GM23338 (cell line): Measurements from ENCODE around the gene LMBR1. TPM values are rescaled to one million over a fixed set of nuclear protein-coding genes. Genes with fewer than 3 reads are reported as not detected.

ENCODE experiments used
- ATAC-seq: fragments of 200-7000 bp; cut with Tn5 transposase; 3 replicates; pipeline ENCODE4 v1.9.1; 2020
- DNase-seq: peaks from one replicate; pipeline ENCODE4 v3.0.0-alpha.2; 2015; ENCODE audit warnings: low spot score
- H2AFZ ChIP-seq: fragments of 200-600 bp; sonication (generic); 2 replicates; pipeline ENCODE4 v1.8.0; 2016; ENCODE audit warnings: antibody characterized with exemption, mild to moderate bottlenecking, moderate library complexity
- H3F3A ChIP-seq: fragments of 200-600 bp; sonication (generic); replicated peaks from 2 replicates; pipeline ENCODE4 v1.8.0; 2017; ENCODE audit warnings: antibody characterized with exemption, mixed run types, low read depth
- H3K27ac ChIP-seq: fragments of 200-600 bp; sonication (generic); 2 replicates; pipeline ENCODE4 v1.6.1; 2016; ENCODE audit warnings: low read depth
- H3K27me3 ChIP-seq: fragments of 200-600 bp; sonication (generic); 2 replicates; pipeline ENCODE4 v1.8.0; 2016; ENCODE audit warnings: mild to moderate bottlenecking, mixed run types, moderate library complexity; ENCODE audit not compliant: insufficient read depth
- H3K36me3 ChIP-seq: fragments of 200-600 bp; sonication (generic); 2 replicates; pipeline ENCODE4 v1.8.0; 2016; ENCODE audit warnings: mild to moderate bottlenecking; ENCODE audit not compliant: insufficient read depth
- H3K4me1 ChIP-seq: fragments of 200-600 bp; sonication (generic); 2 replicates; pipeline ENCODE4 v1.8.0; 2016; ENCODE audit warnings: mild to moderate bottlenecking, moderate library complexity; ENCODE audit not compliant: insufficient read depth
- H3K4me2 ChIP-seq: fragments of 200-600 bp; sonication (generic); 2 replicates; pipeline ENCODE4 v1.7.1; 2017; ENCODE audit warnings: mixed run types
- H3K4me3 ChIP-seq: fragments of 200-600 bp; sonication (generic); 2 replicates; pipeline ENCODE4 v1.6.1; 2016; ENCODE audit warnings: mixed run types
- H3K79me2 ChIP-seq: fragments of 200-600 bp; sonication (generic); replicated peaks from 2 replicates; pipeline ENCODE4 v1.8.0; 2017; ENCODE audit warnings: mild to moderate bottlenecking; ENCODE audit not compliant: insufficient read depth
- H3K9me2 ChIP-seq: fragments of 200-600 bp; sonication (generic); 2 replicates; pipeline ENCODE4 v1.8.0; 2017; ENCODE audit not compliant: insufficient read depth
- H4K20me1 ChIP-seq: fragments of 200-600 bp; sonication (generic); replicated peaks from 2 replicates; pipeline ENCODE4 v1.8.0; 2017; ENCODE audit warnings: mild to moderate bottlenecking; ENCODE audit not compliant: insufficient read depth
- H3K27ac Mint-ChIP-seq: 2 replicates; pipeline ENCODE4 v1.8.0; 2020; ENCODE audit warnings: inconsistent platforms, mild to moderate bottlenecking, moderate library complexity, mixed read lengths
- H3K27me3 Mint-ChIP-seq: 3 replicates; pipeline ENCODE4 v1.8.0; 2022; ENCODE audit warnings: low read depth, mild to moderate bottlenecking, moderate library complexity, mixed read lengths, inconsistent platforms; ENCODE audit not compliant: insufficient read depth, poor library complexity
- H3K36me3 Mint-ChIP-seq: 3 replicates; pipeline ENCODE4 v1.8.0; 2021; ENCODE audit warnings: low read depth, mild to moderate bottlenecking, inconsistent platforms, moderate library complexity, mixed read lengths
- H3K4me1 Mint-ChIP-seq: 3 replicates; pipeline ENCODE4 v1.8.0; 2020; ENCODE audit warnings: mild to moderate bottlenecking, inconsistent platforms, mixed read lengths
- H3K4me3 Mint-ChIP-seq: 3 replicates; pipeline ENCODE4 v1.8.0; 2021; ENCODE audit warnings: moderate library complexity, mild to moderate bottlenecking, inconsistent platforms, mixed read lengths
- H3K9me3 Mint-ChIP-seq: 3 replicates; pipeline ENCODE4 v1.8.0; 2020; ENCODE audit warnings: moderate library complexity, mild to moderate bottlenecking, inconsistent platforms, mixed read lengths
- CREB1 ChIP-seq: fragments of 250-450 bp; sonication (Bioruptor Pico); IDR thresholded peaks from 2 replicates; pipeline ENCODE4 v1.5.0; 2020; ENCODE audit warnings: low read depth, mild to moderate bottlenecking, moderate library complexity
- EZH2 ChIP-seq: fragments of 200-600 bp; sonication (generic); IDR thresholded peaks from one replicate; pipeline ENCODE4 v1.8.0; 2017; ENCODE audit warnings: antibody characterized with exemption, mild to moderate bottlenecking, low read depth; ENCODE audit not compliant: unreplicated experiment
- EZH2phosphoT487 ChIP-seq: fragments of 200-600 bp; sonication (generic); IDR thresholded peaks from one replicate; pipeline ENCODE4 v1.8.1; 2018; ENCODE audit warnings: antibody characterized with exemption; ENCODE audit not compliant: unreplicated experiment
- JUNB ChIP-seq: IDR thresholded peaks from one replicate; pipeline ENCODE4 v1.6.1; 2016; ENCODE audit warnings: antibody characterized with exemption; ENCODE audit not compliant: unreplicated experiment
- POLR2AphosphoS5 ChIP-seq: IDR thresholded peaks from 2 replicates; pipeline ENCODE4 v1.6.1; 2016; ENCODE audit warnings: antibody characterized with exemption, low read depth
- STAT1 ChIP-seq: IDR thresholded peaks from one replicate; pipeline ENCODE4 v1.6.1; 2016; ENCODE audit warnings: antibody characterized with exemption; ENCODE audit not compliant: unreplicated experiment
- ZNF331 ChIP-seq: fragments of 250-450 bp; sonication (Bioruptor Pico); IDR thresholded peaks from 2 replicates; pipeline ENCODE4 v1.5.0; 2020; ENCODE audit warnings: low read depth, mild to moderate bottlenecking, moderate library complexity
- polyA plus RNA-seq: library from polyadenylated mRNA; unstranded; fragments of >200 nt; fragmentation: Nextera tagmentation; extraction: Ambion mirVana; gene quantifications from 2 replicates; pipeline ENCODE4 v1.2.1, GENCODE V29; 2016
- total RNA-seq: library from RNA; depleted of rRNA; stranded (reverse); fragments of >200 nt; shearing (Covaris generic); gene quantifications from 2 replicates; pipeline ENCODE4 v1.2.3, GENCODE V29; 2014
- TF ChIP-seq, protein P1 (sequence below): IDR thresholded peaks from one replicate; pipeline ENCODE4 v1.6.1; 2018; ENCODE audit warnings: antibody characterized with exemption; ENCODE audit not compliant: unreplicated experiment
- TF ChIP-seq, protein P2 (sequence below): fragments of 250-450 bp; sonication (Bioruptor Pico); IDR thresholded peaks from 2 replicates; pipeline ENCODE4 v1.5.0; 2020; ENCODE audit warnings: mild to moderate bottlenecking, moderate library complexity
- TF ChIP-seq, protein P3 (sequence below): IDR thresholded peaks from 2 replicates; pipeline ENCODE4 v1.6.1; 2016; ENCODE audit warnings: antibody characterized with exemption

Gene LMBR1
- total and polyA plus RNA-seq, 2 experiments from 2014 or later: 21.8 to 90.1 TPM

DNA sequence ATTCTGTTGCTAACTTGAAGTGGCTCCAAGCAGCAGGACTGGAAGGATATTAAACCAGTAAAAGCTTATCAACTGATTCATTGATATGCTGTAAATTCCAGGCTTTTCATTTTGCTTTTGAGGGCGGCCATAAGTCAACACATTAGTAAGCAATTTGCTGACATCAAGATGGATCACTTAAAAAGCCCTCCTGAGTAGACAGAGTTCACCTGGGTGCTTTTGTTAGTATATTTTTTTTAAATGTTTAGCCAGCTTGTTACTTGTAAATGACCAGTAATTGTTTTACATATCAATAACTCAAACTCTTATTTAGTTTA is 225.9 kb downstream of the LMBR1 start:
- H2AFZ ChIP-seq: no peak overlapping the region
- H3K9me2 ChIP-seq: no peaks in the 10 kb centered on the region
- ATAC-seq (no peak), DNase-seq (no peak)
- H4K20me1 ChIP-seq: no peaks in the 10 kb centered on the region
- Mint-ChIP-seq H3K27ac (no peak overlapping the region), H3K4me3 (no peak overlapping the region), H3K9me3 (no peaks in the 10 kb centered on the region), H3K4me1 (peaks cover 35% of the 10 kb centered on the region), H3K36me3 (peaks cover 5% of the 10 kb centered on the region; the same call in 2 of the 3 replicates), H3K27me3 (no peaks in the 10 kb centered on the region)
- H3K4me2 ChIP-seq: 0 out of 2 replicates have a peak overlapping the region, but pooled peaks have one; percentile 10
- no peaks in the 10 kb centered on the region for H3K79me2 ChIP-seq
- peak overlapping the region; percentile 64; the same call in 1 of the 2 replicates for H3K27ac ChIP-seq
- H3K36me3 ChIP-seq: no peaks in the 10 kb centered on the region
- H3F3A ChIP-seq: no peaks in the 10 kb centered on the region
- H3K27me3 ChIP-seq: no peaks in the 10 kb centered on the region
- H3K4me3 ChIP-seq: no peak overlapping the region
- TF ChIP-seq EZH2phosphoT487: no peak
- TF ChIP-seq CREB1 (CRISPR knock-in tag): no peak
- TF ChIP-seq, protein P1, sequence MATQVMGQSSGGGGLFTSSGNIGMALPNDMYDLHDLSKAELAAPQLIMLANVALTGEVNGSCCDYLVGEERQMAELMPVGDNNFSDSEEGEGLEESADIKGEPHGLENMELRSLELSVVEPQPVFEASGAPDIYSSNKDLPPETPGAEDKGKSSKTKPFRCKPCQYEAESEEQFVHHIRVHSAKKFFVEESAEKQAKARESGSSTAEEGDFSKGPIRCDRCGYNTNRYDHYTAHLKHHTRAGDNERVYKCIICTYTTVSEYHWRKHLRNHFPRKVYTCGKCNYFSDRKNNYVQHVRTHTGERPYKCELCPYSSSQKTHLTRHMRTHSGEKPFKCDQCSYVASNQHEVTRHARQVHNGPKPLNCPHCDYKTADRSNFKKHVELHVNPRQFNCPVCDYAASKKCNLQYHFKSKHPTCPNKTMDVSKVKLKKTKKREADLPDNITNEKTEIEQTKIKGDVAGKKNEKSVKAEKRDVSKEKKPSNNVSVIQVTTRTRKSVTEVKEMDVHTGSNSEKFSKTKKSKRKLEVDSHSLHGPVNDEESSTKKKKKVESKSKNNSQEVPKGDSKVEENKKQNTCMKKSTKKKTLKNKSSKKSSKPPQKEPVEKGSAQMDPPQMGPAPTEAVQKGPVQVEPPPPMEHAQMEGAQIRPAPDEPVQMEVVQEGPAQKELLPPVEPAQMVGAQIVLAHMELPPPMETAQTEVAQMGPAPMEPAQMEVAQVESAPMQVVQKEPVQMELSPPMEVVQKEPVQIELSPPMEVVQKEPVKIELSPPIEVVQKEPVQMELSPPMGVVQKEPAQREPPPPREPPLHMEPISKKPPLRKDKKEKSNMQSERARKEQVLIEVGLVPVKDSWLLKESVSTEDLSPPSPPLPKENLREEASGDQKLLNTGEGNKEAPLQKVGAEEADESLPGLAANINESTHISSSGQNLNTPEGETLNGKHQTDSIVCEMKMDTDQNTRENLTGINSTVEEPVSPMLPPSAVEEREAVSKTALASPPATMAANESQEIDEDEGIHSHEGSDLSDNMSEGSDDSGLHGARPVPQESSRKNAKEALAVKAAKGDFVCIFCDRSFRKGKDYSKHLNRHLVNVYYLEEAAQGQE: no peak
- no peak for TF ChIP-seq JUNB
- TF ChIP-seq, protein P2, sequence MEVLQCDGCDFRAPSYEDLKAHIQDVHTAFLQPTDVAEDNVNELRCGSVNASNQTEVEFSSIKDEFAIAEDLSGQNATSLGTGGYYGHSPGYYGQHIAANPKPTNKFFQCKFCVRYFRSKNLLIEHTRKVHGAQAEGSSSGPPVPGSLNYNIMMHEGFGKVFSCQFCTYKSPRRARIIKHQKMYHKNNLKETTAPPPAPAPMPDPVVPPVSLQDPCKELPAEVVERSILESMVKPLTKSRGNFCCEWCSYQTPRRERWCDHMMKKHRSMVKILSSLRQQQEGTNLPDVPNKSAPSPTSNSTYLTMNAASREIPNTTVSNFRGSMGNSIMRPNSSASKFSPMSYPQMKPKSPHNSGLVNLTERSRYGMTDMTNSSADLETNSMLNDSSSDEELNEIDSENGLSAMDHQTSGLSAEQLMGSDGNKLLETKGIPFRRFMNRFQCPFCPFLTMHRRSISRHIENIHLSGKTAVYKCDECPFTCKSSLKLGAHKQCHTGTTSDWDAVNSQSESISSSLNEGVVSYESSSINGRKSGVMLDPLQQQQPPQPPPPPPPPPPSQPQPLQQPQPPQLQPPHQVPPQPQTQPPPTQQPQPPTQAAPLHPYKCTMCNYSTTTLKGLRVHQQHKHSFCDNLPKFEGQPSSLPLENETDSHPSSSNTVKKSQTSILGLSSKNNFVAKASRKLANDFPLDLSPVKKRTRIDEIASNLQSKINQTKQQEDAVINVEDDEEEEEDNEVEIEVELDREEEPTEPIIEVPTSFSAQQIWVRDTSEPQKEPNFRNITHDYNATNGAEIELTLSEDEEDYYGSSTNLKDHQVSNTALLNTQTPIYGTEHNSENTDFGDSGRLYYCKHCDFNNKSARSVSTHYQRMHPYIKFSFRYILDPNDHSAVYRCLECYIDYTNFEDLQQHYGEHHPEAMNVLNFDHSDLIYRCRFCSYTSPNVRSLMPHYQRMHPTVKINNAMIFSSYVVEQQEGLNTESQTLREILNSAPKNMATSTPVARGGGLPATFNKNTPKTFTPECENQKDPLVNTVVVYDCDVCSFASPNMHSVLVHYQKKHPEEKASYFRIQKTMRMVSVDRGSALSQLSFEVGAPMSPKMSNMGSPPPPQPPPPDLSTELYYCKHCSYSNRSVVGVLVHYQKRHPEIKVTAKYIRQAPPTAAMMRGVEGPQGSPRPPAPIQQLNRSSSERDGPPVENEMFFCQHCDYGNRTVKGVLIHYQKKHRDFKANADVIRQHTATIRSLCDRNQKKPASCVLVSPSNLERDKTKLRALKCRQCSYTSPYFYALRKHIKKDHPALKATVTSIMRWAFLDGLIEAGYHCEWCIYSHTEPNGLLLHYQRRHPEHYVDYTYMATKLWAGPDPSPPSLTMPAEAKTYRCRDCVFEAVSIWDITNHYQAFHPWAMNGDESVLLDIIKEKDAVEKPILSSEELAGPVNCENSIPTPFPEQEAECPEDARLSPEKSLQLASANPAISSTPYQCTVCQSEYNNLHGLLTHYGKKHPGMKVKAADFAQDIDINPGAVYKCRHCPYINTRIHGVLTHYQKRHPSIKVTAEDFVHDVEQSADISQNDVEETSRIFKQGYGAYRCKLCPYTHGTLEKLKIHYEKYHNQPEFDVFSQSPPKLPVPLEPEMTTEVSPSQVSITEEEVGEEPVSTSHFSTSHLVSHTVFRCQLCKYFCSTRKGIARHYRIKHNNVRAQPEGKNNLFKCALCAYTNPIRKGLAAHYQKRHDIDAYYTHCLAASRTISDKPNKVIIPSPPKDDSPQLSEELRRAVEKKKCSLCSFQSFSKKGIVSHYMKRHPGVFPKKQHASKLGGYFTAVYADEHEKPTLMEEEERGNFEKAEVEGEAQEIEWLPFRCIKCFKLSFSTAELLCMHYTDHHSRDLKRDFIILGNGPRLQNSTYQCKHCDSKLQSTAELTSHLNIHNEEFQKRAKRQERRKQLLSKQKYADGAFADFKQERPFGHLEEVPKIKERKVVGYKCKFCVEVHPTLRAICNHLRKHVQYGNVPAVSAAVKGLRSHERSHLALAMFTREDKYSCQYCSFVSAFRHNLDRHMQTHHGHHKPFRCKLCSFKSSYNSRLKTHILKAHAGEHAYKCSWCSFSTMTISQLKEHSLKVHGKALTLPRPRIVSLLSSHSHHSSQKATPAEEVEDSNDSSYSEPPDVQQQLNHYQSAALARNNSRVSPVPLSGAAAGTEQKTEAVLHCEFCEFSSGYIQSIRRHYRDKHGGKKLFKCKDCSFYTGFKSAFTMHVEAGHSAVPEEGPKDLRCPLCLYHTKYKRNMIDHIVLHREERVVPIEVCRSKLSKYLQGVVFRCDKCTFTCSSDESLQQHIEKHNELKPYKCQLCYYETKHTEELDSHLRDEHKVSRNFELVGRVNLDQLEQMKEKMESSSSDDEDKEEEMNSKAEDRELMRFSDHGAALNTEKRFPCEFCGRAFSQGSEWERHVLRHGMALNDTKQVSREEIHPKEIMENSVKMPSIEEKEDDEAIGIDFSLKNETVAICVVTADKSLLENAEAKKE (CRISPR knock-in tag): no peak
- TF ChIP-seq STAT1: no peak
- TF ChIP-seq, protein P3, sequence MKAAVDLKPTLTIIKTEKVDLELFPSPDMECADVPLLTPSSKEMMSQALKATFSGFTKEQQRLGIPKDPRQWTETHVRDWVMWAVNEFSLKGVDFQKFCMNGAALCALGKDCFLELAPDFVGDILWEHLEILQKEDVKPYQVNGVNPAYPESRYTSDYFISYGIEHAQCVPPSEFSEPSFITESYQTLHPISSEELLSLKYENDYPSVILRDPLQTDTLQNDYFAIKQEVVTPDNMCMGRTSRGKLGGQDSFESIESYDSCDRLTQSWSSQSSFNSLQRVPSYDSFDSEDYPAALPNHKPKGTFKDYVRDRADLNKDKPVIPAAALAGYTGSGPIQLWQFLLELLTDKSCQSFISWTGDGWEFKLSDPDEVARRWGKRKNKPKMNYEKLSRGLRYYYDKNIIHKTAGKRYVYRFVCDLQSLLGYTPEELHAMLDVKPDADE: no peak
- no peak for TF ChIP-seq EZH2
- no peak for TF ChIP-seq ZNF331
- TF ChIP-seq POLR2AphosphoS5: no peak
- peaks cover 16% of the 10 kb centered on the region; the same call in 1 of the 2 replicates for H3K4me1 ChIP-seq
